Common myeloid progenitor, CD34-positive (primary cell): ENCODE data around the gene ELOVL1.

ENCODE experiments used
- CTCF ChIA-PET: fragments of 350-600 bp; sonication (Branson Sonifier 250); formaldehyde crosslinking; loops from one replicate; lab custom pipeline; 2021; ENCODE audit warnings: antibody characterized with exemption; lab: Charles Lee
- POLR2A ChIA-PET: fragments of 350-600 bp; sonication (Branson Sonifier 250); formaldehyde crosslinking; loops from one replicate; lab custom pipeline; 2021; ENCODE audit warnings: antibody characterized with exemption; lab: Charles Lee
- DNase-seq, 3 donors: peaks; one replicate each; pipeline versions ENCODE4 v3.0.0 to v3.0.0-alpha.2; 2013
- H3K27ac ChIP-seq, 2 experiments: 1 replicate in 1 of 2; 2 replicates in 1 of 2; pipeline ENCODE4 v1.7.0; 2013; ENCODE audit warnings: inconsistent platforms in 2 of 2, low read length in 2 of 2, mild to moderate bottlenecking in 2 of 2, low read depth in 1 of 2, moderate library complexity in 1 of 2; ENCODE audit not compliant: severe bottlenecking in 2 of 2, insufficient read depth in 1 of 2, poor library complexity in 1 of 2
- H3K27me3 ChIP-seq, 5 experiments: replicated peaks in 2 of 5; 1 replicate in 3 of 5; 2 replicates in 2 of 5; pipeline versions ENCODE4 v1.6.1 to v1.7.0; 2013; ENCODE audit warnings: low read length in 4 of 5, mild to moderate bottlenecking in 2 of 5, moderate library complexity in 2 of 5, inconsistent platforms in 1 of 5; ENCODE audit not compliant: insufficient read depth in 5 of 5, control insufficient read depth in 4 of 5
- H3K36me3 ChIP-seq, 4 experiments: 1 replicate in 2 of 4; 2 replicates in 2 of 4; pipeline versions ENCODE4 v1.6.1 to v1.7.0; 2013; ENCODE audit warnings: low read length in 3 of 4, control low read depth in 1 of 4, mild to moderate bottlenecking in 1 of 4; ENCODE audit not compliant: control insufficient read depth in 4 of 4, insufficient read depth in 4 of 4
- H3K4me1 ChIP-seq, 4 experiments: 1 replicate in 3 of 4; 2 replicates in 1 of 4; pipeline versions ENCODE4 v1.6.1 to v1.7.1; 2013; ENCODE audit warnings: low read length in 3 of 4, mild to moderate bottlenecking in 3 of 4, control low read depth in 1 of 4, inconsistent platforms in 1 of 4, moderate library complexity in 1 of 4; ENCODE audit not compliant: control insufficient read depth in 4 of 4, insufficient read depth in 4 of 4; ENCODE audit errors: control extremely low read depth in 1 of 4
- H3K4me3 ChIP-seq, 7 experiments: 1 replicate in 4 of 7; 2 replicates in 3 of 7; pipeline versions ENCODE4 v1.5.1 to v1.7.0; 2013; ENCODE audit warnings: mild to moderate bottlenecking in 7 of 7, low read length in 6 of 7, moderate library complexity in 6 of 7, inconsistent platforms in 2 of 7, low read depth in 2 of 7, control low read depth in 1 of 7; ENCODE audit not compliant: insufficient read depth in 4 of 7, control insufficient read depth in 1 of 7; ENCODE audit errors: extremely low read depth in 1 of 7
- H3K9me3 ChIP-seq, 5 experiments: 1 replicate in 4 of 5; 2 replicates in 1 of 5; pipeline versions ENCODE4 v1.6.1 to v1.7.1; 2013; ENCODE audit warnings: low read length in 4 of 5, mild to moderate bottlenecking in 2 of 5, inconsistent platforms in 1 of 5, low read depth in 1 of 5, moderate library complexity in 1 of 5; ENCODE audit not compliant: control insufficient read depth in 4 of 5, insufficient read depth in 2 of 5; ENCODE audit errors: control extremely low read depth in 1 of 5
- WGBS: methylation state at CpG from one replicate; pipeline ENCODE4 v1.1.5; 2013; ENCODE audit not compliant: insufficient coverage; 5-methylcytosine and 5-hydroxymethylcytosine counted together

Gene ELOVL1

DNA sequence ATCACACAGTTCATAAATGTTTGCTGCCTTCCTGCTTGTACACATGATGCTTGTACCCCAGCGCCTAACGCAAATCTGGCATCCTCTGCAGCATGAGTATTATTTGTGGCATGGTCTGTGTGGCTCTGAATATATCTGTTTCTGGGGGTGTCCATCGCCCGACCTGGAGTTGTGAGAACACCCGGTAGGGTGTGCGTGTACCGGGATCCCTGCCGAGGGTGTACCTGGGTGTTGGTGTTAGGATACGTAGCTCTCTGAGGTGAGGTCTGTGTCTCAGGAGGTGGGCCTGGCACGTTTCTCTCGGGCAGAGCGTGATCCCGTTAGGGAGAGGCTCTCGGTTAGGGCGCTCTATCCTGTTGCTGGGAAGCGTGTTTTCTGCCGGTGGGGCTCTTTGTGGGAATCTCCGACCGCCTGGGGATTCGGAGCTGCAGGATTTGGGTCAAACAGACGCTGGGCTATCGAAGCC is 19.4 kb downstream of the ELOVL1 start:
- Histone ChIP-seq H3K27ac (no peak overlapping the region), H3K4me3 (peak overlapping the region in 1 of 7 experiments; percentile 57), H3K4me1 (peaks cover 0 to 16% (median 8%) of the 10 kb centered on the region in 4 experiments), H3K9me3 (no peaks in the 10 kb centered on the region), H3K27me3 (no peaks in the 10 kb centered on the region), H3K36me3 (peaks cover 6 to 56% (median 7%) of the 10 kb centered on the region in 4 experiments)
- POLR2A ChIA-PET = no interaction called here
- CTCF ChIA-PET = interaction anchor here (1.6 kb wide), 1 partner anchor 110 kb away, joined by 3 read pairs; no protein-coding TSS in a partner anchor
- WGBS = 94% methylated on average over 19 of the region's 22 CpGs
- DNase-seq = no peak

DNA sequence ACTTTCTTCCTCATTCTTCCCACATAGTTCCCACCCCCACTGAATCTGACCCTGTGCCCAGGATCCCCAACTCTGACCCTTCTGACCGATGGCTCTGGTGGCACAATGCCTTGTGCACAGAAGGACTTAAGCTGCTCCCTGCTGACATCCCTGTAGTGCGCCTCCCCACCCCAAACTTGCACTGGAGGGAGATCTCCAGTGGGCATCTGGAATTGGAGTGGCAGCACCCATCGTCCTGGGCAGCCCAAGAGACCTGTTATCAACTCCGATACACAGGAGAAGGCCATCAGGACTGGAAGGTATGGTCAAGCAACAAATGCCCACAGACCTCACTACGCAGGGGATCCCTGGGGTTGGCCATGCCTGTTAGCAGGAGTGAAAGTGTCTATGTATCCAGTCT is 21.2 kb downstream of the ELOVL1 start:
- Histone ChIP-seq H3K9me3 (no peaks in the 10 kb centered on the region), H3K4me3 (no peak overlapping the region), H3K4me1 (peaks cover 0 to 16% (median 4%) of the 10 kb centered on the region in 4 experiments), H3K27me3 (no peaks in the 10 kb centered on the region), H3K36me3 (peaks cover 6 to 63% (median 9%) of the 10 kb centered on the region in 4 experiments), H3K27ac (no peak overlapping the region)
- ChIA-PET POLR2A (interaction anchor here (1.1 kb wide), 1 partner anchor 12 kb away, joined by 3 read pairs; the partner anchor contains the start of gene CDC20), CTCF (interaction anchor here (1.2 kb wide), 1 partner anchor 12 kb away, joined by 5 read pairs; the partner anchor contains the start of gene CDC20)
- WGBS = 96% methylated on average over 4 of the region's 5 CpGs
- DNase-seq = no peak

DNA sequence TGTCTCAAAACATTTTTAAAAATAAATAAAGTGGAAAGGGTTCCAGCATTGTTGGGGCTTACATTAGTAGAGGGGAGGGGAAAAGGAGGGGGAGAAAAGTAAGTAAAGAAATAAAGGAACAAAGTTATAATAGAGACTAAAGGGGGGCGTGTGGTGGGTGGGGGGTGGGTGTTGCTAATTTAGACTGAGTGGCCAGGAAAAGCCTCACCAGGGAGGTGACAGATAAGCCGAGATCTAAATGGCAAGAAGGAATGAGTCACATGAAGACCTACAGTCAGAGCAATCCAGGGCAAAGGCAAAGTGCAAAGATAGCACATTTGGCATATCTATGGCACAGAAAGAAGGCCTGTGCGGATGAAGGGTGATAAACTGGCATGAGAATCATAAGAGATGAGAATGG is 22.7 kb downstream of the ELOVL1 start:
- Histone ChIP-seq H3K4me1 (peaks cover 0 to 13% (median 4%) of the 10 kb centered on the region in 4 experiments), H3K9me3 (no peaks in the 10 kb centered on the region), H3K4me3 (no peak overlapping the region), H3K36me3 (peaks cover 6 to 71% (median 14%) of the 10 kb centered on the region in 4 experiments), H3K27me3 (no peaks in the 10 kb centered on the region), H3K27ac (no peak overlapping the region)
- peak; percentile 67 to 88 (median 83) for DNase-seq
- ChIA-PET POLR2A (no interaction called here), CTCF (no interaction called here)
- WGBS = 42% methylated on average over 3 of the region's 3 CpGs

DNA sequence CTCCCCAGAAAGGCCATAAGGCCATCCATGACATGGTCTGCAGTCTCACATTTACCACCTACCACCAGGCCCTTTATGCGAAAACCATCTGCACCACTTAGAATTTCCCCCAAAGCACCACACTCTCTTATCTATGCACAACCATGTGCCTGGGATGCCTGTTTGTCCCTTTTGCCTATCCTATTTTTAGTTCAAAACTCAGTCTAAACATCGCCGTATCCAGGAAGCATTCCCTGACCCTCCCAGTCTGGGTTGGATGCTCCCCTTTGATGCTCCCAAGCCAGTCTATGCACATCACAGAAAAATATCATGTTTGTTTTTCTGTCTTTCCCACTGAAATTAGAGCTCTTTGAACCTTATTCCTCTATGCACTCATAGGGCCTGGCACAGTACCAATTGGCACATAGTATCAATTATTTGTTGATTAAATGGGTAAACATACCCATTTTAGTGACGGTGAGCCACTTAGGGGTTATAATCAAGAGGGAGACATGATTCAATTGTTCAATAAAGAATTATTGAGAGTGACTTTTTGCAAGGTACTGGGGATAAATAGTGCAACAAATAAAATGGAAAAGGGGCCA is 23.5 kb downstream of the ELOVL1 start:
- peak in 1 of 3 donors; percentile 26 for DNase-seq
- CTCF ChIA-PET = interaction anchor here (0.7 kb wide), 2 partner anchors 13 to 56 kb away, joined by 3 read pairs; no protein-coding TSS in a partner anchor

DNA sequence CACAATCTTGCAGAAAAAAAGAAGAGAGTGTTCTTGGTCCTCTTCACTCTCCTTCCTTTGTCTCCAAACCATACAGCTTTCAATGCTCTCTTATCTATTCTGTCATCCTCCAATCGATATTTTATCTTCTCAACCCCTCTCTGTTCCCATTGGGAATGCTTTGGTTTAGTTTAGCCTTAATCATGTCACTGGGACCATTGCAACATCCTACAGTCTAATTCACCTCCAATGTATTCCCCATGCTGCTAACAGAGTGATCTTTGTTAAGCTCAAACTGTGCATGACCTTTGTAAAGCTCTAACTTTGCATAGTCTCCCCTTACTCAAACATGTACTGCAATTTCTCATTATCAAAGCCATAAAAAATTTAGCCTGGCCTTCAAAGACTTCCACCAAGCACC is 27.3 kb downstream of the ELOVL1 start:
- Histone ChIP-seq H3K27ac (no peak overlapping the region), H3K27me3 (no peaks in the 10 kb centered on the region), H3K4me3 (no peak overlapping the region), H3K4me1 (peaks cover 3 to 44% (median 28%) of the 10 kb centered on the region in 4 experiments), H3K9me3 (no peaks in the 10 kb centered on the region), H3K36me3 (peaks cover 0 to 34% (median 16%) of the 10 kb centered on the region in 4 experiments)
- no peak for DNase-seq
- CTCF ChIA-PET = interaction anchor here (1.7 kb wide), 1 partner anchor 101 kb away, joined by 8 read pairs; no protein-coding TSS in a partner anchor
- 100% methylated on average over 1 of the region's 1 CpG for WGBS
- POLR2A ChIA-PET = no interaction called here

More for the DNA sequence above, 23.5 kb downstream of the ELOVL1 start:
- Histone ChIP-seq H3K36me3 (peaks cover 6 to 67% (median 18%) of the 10 kb centered on the region in 4 experiments), H3K4me1 (peaks cover 0 to 19% (median 5%) of the 10 kb centered on the region in 4 experiments), H3K27ac (no peak overlapping the region), H3K9me3 (no peaks in the 10 kb centered on the region), H3K27me3 (no peaks in the 10 kb centered on the region), H3K4me3 (no peak overlapping the region)
- POLR2A ChIA-PET = no interaction called here
- 75% methylated on average over 4 of the region's 4 CpGs for WGBS

DNA sequence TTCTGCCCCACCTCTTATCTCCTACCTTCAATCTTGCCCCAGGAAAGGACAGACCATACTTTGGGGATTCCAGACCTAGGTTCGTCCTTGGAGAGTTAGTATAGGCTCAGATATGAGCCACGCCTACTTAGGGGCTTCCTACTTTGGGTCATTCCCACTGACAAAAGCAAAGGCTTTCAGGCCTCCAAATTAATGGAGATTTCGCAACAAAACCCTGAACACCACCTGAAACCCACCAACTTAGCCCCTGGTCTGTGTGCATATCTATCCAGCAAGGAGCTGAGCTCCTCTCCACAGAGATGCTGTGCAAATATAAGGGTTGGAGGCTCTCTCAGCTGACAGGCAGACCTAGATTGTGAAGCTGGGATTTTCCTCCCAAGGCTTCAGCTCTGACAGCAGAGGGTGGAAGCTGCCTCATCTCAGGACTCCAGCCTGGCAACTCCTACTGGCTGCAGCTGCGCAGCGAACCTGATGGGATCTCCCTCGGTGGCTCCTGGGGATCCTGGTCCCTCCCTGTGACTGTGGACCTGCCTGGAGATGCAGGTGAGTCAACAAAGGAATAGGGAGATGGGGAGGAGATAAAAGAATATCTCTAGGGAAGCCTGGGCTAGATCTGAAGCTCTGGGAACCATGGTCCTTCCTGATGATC is 28.1 kb downstream of the ELOVL1 start:
- Histone ChIP-seq H3K4me3 (no peak overlapping the region), H3K27ac (no peak overlapping the region), H3K27me3 (no peaks in the 10 kb centered on the region), H3K4me1 (peaks cover 3 to 45% (median 26%) of the 10 kb centered on the region in 4 experiments), H3K36me3 (peaks cover 0 to 34% (median 15%) of the 10 kb centered on the region in 4 experiments), H3K9me3 (no peaks in the 10 kb centered on the region)
- ChIA-PET POLR2A (no interaction called here), CTCF (interaction anchor here (1.3 to 1.7 kb wide), 3 partner anchors 11 to 100 kb away, joined by 4 to 8 read pairs (median 5); partner anchors contain the start of gene CDC20)
- no peak for DNase-seq
- 97% methylated on average over 5 of the region's 6 CpGs for WGBS
